HL-60 (cell line): ENCODE measurements around the gene FILIP1L.

Source experiments
- CTCF ChIP-seq: IDR thresholded peaks from one replicate; pipeline ENCODE4 v1.5.1; 2011; ENCODE audit warnings: low read length, control low read depth, inconsistent platforms; ENCODE audit not compliant: insufficient read depth
- POLR2AphosphoS5 ChIP-seq: IDR thresholded peaks from 2 replicates; pipeline ENCODE4 v1.6.1; 2012; ENCODE audit warnings: low read depth
- REST ChIP-seq: IDR thresholded peaks from 2 replicates; pipeline ENCODE4 v1.6.1; 2012; ENCODE audit warnings: low read depth; ENCODE audit not compliant: insufficient replicate concordance

- TF ChIP-seq CTCF (no peak), POLR2AphosphoS5 (no peak), REST (no peak)
These were observed 195.6 kb downstream of the FILIP1L start for GRCh38 chr3:99918715-99919114.
